ENCODE data around the gene ATP6AP1.

GRCh38 chrX:154396973-154397887, 31.2 kb upstream of the ATP6AP1 start:
- TF ChIP-seq CTCF (conservative IDR thresholded peaks at IDR 0.05; ENCODE audit: low read length) (no peak), EZH2phosphoT487 (IDR thresholded peaks at IDR 0.05; ENCODE audit: borderline replicate concordance) (no peak)

All from Loucy (cell line).